HG03025 (cell line): ENCODE results near the gene SOD3.

Source experiments
- ATAC-seq: cut with Tn5 transposase; IDR thresholded peaks from one replicate; pipeline ENCODE4 v1.9.1; 2021; ENCODE audit warnings: mild to moderate bottlenecking, moderate library complexity; ENCODE audit not compliant: unreplicated experiment, low FRiP score

SOD3 gene

DNA sequence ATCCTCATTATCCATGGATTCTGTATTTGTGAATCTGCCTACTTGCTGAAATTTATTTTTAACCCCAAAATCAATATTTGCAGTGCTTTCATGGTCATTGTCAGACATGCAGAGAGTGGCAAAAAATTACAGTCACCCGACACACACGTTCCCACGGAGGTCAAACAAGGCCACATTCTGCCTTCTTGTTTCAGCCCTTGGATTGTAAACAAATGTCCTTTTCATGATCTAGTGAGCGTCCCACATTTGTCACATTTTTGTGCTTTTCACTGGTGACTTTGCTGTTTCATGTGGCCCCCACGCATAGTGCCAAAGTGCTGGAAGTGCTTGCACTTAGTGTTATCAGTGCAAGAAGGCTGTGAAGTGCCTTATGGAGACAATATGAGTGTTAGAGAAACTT, 45.0 kb downstream of the SOD3 start:
- ATAC-seq: no peak

DNA sequence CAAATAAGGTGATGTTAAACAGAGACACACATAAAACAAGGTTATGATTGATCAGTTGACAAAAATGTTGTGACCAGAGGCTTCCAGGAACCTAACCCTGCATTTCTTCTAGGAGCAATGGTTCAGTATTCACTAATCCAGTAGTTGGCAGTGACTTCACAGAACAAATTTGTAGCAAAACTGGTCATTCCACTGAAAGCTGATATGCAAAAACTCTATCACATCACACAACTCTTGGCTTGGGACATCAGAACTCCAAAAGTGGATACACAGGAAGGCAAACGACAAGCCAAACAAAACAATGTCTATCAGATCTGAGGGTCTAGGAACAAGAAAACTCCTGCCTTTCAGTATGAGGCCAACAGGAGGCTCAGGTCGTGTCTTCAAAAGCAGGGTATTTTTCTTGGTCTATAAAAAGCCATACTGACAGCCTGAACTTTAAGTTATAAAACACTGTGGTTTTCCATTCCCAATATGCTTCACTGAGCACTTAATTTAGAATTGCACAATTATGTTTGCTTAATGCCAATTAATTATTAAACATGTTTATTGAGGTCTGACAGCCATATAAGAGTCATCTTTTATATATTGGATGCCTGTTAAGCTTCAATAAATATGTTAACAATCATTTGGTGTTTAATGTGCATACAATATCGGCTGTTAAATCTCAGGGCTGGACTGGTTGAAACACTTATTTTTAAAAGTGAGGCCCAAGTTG, 45.6 kb downstream of the SOD3 start:
- no peak for ATAC-seq

DNA sequence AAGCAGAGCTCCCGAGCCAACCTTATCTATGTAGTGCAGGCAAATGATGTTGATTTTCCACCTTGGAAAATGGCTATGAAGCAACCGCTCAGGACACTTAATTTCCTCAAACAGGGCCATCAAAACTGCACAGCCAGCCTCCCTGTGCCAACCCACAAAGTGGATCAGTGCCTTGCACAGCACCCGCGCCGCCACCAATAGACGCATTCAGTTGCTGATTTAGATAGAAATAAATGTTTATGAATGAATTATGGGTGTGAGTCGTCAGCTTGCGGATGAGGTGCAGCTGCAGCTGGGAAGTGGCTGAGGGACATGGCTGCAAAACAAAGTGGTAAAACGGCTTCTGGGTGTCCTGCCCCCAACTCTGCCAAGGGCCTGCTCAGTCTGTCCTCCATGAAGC, 47.0 kb downstream of the SOD3 start:
- no peak for ATAC-seq

DNA sequence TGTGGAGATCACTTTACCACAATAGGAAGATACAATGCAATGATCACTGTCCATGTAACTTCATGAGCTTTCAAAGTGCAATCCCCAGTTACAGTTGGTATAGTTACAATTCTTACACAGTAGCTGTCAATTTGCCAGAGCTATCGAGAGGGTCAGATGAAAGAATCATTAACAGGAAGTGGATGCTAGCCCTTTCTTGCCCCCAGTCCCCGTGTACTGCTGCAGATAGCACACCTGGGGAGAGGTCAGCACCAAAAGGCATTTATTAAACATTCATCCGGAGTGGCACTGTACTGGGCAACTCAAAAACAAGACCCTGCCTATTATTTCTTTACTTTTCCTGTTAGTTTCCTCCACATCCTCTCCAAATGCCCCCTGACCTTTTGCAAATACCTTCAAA, 47.7 kb downstream of the SOD3 start:
- no peak for ATAC-seq

DNA sequence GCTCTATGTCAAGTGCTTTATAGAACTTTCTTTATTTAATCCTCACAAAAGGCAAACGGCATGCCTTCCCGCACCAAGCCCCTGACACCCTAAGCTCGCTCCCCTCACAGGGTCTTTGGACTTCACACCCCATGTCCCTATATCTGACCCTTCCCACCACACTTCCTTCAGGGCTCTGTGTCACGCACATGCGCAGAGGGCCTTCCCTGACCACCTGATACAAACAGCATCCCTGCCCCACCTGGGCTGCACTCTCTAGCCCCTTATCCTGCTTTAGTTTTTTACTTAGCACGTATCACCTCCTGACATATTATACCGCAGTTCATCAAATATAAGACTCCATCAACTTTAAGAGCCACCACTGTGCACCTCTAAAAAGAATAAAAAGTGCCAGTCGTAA, 49.8 kb downstream of the SOD3 start:
- ATAC-seq: no peak

DNA sequence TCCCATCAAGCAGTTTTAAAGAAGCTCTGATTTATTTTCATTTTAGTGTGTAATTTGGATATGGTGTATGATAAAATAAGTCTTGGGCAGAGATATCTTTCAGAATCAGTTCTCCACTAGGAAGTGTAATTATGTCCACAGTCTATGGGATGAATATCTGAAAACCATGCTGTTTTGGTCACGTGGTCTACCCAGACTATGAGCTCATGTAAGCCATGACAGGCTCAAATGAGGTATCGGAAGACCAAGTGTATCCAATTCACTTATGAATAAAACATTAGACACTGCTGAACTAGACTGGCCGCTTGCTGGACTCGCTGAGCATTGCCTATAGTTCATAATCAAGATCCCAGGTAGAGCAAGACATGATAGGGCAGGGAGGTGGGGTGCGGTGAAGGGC, 50.5 kb downstream of the SOD3 start:
- ATAC-seq: no peak

DNA sequence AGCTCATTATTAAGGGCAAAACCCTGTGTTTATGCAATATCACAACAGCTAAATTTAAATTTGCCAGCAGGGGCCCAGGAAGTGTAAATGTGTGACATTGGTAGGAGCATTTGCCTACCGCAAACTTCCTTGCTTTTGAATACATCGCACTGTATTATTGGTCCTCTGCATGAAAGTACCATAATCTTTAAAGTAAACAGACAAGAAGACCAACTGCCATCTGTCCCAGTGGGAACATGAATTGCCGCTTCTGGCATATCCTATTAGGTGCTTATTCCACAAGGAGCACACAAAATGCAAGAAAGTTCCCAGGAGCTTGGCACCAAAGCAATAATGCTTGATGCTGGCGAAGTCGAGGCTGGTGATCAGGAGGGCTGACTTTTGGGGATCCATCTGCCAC, 51.3 kb downstream of the SOD3 start:
- ATAC-seq: no peak

DNA sequence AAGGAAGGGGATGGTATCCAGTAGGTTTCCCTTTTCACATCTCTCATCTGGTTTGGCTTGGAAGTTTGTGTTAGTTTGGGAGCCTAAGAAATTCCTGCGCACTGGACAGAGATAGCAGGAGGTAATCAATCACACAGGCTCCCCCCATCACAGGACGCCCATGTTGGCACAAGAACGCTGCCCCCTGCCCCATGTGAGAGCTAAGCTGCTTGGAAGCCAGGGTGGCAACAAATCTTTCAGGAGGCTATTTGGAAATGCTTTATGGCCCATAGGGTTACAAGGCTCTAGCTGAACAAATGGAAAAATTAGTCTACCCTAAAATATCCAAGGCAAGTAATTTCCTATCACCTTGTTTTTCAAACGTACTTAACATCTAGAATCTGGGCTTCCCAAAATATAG, 54.0 kb downstream of the SOD3 start:
- no peak for ATAC-seq

DNA sequence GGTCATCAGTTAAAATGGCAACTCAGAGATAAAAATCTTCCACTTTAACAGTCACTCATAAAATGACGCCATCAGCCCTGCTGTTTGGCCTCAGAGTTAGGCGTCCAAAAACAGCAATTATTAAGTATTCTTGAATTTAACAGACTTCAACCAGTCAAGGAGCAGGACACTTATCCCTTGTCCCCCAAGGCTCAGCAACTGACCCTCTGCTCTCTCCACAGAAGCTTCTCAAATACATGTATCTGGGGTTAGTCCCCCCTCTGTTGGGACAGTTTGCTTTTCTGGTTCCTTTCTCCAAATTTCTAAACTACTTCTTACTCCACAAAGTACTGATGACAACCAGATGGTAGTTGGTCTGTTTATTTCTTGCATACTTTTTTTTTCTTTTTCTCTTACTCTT, 54.4 kb downstream of the SOD3 start:
- no peak for ATAC-seq
